ENCODE data around the gene C16orf92.
A peak's percentile ranks its signal among the peaks of the same experiment; 100 is the strongest.

C16orf92 gene

DNA sequence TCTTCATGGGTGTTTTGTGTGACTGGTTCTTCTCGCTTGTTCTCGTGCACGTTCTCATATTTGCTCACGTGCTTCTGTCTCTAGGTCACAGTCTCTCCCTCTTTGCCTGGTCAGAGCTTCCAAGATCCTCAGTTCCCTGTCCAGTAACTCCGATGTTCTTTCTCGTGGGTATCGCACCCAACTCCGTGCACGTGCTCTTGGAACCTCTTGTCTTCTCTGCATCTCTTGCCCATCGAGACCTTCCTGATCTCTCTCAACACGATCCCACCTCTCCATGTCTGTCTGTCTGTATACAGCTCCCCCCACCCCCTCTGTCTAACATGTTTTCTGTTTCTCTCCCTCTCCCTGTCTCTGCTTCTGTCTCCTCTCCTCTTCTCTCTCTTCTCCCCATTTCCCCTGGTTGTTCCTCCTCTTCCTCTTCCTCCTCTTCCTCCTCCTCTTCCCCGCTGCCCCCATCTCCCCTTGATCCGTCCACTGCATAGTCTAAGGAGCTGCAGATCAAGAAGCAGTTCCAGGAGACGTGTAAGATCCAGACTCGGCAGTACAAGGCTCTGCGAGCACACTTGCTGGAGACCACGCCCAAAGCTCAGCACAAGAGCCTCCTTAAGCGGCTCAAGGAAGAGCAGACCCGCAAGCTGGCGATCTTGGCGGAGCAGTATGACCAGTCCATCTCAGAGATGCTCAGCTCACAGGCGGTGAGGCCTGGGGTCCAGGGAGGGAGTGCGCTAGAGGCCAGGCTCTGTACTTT, 33.7 kb upstream of the C16orf92 start:
- no peak for DNase-seq

DNA sequence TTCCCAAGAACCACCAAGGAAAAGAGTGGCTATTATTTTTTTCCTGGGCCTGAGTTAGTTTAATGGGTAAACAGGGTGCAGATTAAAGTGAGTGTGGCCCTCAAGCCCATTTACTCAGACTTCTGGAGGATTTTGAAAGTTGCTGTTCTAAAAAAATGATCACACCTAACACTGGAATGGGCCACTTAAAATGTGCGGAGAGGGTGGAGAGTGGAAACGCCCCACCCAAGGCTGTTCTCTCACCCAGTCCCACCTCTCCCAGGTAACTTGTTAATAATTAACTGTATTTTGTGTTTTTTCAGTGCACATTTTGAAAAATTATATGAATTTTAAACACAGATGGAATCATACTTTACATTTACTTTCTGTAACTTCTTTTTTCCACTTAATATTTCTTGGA, 33.0 kb upstream of the C16orf92 start:
- no peak for DNase-seq

DNA sequence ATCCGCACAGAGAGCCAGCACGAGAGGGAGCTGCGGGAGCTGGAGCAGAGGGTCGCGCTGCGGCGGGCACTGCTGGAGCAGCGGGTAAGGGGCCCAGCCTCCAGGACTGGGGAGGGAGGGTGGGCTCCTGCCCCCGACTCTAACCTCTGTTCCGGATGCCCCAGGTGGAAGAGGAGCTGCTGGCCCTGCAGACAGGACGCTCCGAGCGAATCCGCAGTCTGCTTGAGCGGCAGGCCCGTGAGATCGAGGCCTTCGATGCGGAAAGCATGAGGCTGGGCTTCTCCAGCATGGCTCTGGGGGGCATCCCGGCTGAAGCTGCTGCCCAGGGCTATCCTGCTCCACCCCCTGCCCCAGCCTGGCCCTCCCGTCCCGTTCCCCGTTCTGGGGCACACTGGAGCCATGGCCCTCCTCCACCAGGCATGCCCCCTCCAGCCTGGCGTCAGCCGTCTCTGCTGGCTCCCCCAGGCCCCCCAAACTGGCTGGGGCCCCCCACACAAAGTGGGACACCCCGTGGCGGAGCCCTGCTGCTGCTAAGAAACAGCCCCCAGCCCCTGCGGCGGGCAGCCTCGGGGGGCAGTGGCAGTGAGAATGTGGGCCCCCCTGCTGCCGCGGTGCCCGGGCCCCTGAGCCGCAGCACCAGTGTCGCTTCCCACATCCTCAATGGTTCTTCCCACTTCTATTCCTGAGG, 32.0 kb upstream of the C16orf92 start:
- DNase-seq: no peak

DNA sequence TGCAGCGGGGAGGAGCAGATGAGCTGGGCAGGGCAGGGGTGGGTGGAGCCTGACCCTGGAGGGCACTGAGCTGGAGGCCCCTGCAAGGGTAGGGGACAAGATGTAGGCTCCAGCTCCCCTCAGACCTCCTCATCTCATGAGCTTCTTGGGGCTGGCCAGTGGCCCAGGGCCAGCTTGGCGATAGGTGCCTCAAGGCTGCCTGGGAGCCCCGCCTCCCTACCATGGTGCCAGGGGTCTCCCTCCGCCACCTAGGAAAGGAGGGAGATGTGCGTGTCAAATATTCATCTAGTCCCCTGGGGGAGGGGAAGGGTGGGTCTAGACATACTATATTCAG, 31.5 kb upstream of the C16orf92 start:
- no peak for DNase-seq

DNA sequence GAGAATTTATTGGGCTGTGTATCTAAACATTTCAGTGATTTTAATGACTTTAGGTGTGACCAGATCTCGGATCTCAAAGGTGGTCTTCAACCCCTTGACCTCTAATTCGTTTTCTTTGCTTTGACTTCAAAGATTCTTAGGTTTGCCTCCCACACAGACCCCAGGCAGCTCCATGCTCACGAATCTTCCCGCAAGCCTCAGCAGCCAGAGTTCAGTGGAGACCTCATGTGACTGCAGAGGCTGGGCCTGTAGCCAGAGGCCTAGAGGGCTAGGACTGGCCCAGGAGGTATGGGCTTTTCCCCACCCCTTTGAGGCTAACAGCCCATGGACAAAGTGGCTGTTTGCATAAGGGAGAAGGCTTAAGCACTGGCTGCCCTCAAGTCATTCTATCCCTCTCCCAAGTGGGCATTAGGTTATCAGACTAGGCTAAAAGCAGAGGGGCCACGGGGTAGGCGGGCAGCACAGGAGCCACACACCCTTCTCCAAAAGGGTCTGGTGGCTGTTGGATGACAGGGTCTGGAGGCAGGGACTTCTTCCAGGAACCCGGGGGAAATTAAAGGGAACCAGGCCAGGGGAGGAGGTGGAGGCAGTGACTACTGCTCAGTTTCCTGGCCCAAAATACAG, 30.5 kb upstream of the C16orf92 start:
- DNase-seq: no peak

DNA sequence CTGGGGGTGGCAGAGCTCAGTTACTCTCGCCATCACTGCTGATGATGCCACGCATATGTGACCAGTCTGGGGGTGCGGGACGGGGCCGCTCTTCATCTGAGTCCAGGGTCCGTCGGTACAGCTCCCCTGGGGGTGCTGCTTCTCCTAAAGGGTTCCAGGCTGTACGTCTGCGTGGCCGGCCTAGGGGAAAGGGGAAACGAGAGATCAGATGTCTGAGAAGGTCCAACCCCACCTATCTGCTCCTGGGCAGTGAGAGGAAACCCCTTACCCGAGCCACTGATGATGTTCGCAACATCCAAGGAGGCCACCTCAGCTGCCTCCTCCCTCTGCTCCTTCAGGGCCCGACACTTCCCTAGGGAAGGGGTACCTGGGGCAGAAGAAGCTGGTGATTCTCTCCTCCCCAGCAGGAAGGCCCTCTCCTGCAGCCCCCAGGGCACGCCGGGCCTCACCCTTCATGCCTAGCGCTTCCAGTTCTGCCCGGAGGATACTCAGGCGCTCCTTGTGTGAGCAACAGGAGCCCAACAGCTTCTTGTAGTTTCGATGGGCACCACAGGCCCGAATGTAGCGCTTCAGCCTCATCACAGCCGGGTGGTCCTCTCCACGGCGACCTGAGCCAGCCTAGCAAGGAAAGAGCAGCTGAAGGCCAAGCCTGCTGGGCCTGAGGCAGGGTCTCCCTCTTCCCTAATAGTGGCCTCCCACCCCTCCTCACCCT, 29.7 kb upstream of the C16orf92 start:
- DNase-seq: no peak

DNA sequence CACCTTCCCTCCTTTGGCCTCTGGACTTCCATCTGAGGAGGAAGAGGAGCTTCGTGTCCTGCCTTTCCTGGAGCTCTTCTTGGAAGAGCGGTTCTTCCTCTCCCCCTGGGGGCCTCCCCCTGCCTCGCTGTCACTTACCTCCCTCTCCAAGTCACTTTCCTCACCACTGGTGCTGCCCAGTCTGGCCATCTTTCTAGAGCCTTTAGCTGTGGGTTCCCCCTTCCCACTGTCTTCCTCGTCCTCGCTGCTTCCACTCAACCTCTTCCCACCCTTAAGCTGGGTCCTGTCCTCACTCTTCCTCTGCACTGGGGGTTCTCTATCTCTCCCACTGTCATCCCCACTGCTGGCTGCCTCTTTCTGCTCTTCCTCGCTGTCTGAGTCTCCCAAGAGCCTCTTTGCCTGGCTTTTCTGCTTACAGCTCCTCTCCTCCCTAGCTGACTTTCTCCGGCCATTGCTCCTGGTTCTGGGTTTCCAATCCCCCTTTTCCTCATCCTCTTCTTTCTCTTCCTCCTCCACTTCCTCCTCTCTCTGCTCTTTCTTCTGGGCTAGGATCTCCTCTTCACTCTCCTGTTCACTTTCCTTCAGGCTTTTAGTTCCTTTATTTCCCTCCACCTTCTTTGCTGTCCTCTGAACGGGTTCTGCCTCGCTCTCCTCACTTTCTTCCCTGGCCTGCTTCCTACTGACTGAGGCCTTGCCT, 28.9 kb upstream of the C16orf92 start:
- no peak for DNase-seq

DNA sequence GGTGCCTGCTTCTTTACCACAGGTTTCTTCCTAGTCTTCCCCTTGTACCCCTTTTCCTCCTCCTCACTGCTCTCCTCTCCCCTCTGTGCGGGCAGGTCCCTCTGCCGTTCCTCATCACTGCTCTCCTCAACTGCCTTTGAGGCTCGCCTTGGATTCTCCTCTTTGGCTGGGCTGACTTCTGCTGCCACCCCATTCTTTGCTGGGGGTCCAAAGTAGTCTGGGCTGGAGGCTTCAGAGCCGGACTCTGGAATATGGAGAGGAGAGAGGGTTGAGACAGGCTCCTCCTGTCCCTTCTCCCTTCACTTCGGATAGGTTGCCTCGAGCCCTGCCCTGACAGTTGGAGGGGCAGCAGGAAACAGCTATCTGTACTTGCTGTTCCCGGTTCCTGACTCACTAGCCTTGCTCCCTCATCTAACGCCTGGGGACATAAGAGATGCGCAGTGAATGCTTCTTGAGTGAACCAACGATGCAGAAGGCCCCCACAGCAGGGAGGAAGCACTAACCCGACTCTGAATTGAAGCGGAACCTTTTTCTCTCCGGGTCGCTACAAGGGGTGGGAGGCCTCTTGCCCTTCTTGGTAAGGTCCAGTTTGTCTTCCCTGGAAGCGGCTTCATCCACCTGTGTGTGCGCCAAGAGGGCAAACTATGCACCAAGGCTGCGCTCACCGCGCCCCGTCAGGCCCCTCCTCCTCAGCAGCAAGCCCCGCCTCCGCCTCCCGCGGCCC, 28.2 kb upstream of the C16orf92 start:
- peak; percentile 78 to 86 for DNase-seq

DNA sequence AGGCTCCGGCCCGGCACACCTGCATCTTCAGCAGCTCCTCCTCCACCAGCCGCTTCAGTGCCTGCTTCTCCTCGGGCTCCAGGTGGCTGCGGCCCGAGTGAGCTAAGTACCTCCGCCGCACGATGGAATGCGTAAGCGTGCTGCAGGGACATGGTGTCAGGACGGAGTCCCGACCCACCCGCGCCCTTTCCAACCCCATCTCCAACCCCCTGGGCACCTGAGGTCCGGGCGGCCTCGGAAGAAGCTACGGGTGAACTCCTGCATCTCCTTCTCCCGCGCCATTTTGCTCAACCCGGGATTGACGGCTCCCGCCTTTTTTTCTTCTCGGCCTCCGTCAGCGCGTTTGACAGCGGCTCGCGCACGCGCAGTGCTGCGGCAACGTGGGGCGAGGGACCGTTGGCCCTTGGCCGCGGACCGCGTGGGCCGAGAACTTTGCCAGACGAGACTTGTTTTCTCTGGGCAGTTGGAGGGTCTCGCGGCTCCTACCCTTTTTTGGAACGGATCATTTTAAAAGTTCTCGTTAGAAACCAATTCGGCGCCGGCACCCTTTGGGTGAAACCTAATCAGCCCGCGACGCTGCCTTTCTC, 27.6 kb upstream of the C16orf92 start, which contains the start of gene HIRIP3:
HIRIP3 (minus strand) TSS at position 294 of the 587 bp plus-strand sequence; CDS start at position 282, 12 bp downstream.
- DNase-seq: peak; percentile 87 to 90

DNA sequence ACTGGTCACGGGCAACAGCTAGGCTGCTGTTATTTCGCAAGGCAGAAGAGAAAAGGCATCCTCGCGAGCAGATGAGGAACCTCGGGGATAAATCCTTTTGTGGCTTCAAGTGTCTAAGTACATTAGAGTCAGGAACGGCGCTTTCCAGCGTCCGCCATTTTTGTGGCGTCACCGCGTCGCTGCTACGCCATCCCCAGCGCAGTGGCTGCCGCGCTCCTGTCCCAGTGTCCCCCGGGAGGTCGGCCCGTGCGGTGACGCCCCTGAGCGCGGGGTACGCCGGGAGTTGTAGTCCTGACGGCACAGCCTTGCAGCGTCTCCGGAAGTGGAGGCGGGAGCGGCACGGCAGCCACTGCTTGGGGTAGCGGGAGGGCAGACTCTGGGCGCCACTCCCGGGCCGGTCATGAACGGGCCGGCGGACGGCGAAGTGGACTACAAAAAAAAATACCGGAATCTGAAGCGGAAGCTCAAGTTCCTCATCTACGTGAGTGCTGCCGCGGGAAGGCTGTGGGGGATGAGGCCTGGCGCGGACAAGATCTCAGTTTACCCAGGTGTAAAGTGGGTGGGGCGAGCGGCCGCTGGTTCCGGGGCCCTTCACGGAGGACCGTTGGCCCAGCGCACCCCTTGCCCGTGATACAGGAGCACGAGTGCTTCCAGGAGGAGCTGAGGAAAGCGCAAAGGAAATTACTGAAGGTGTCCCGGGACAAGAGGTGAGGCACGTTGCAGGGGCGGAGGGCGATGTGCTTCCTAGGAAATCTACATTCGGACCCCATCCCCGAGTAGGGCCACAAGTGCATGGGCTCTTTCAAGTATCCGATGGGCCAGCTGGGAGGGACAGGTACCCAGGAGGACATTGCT, 26.9 kb upstream of the C16orf92 start, which contains the start of gene INO80E:
INO80E (plus strand) TSS at position 331 of the 855 bp plus-strand sequence; CDS start at position 401, 70 bp downstream.
- DNase-seq: peak; percentile 99

DNA sequence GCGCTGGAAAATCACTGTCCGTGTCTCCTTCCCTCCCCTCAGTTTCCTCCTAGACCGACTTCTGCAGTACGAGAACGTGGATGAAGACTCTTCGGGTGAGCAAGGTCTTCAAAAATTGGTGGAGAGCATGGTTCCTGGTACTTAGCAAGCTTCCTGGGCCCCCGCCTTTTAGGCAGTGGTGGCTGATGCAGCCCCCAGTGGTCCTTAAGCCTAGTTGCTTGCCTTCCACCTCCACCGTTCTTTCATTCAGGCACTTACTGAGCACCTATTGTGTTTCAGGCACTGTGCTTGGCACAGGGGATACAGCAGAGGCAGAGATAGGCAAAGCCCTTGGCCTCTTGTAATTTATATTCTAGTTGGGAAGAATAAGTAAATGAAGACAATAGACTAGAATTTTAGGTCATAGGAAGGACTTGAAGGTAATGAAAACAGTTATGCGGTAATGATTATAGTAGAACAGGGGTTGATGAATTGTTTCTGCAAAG, 26.2 kb upstream of the C16orf92 start:
- DNase-seq: no peak

DNA sequence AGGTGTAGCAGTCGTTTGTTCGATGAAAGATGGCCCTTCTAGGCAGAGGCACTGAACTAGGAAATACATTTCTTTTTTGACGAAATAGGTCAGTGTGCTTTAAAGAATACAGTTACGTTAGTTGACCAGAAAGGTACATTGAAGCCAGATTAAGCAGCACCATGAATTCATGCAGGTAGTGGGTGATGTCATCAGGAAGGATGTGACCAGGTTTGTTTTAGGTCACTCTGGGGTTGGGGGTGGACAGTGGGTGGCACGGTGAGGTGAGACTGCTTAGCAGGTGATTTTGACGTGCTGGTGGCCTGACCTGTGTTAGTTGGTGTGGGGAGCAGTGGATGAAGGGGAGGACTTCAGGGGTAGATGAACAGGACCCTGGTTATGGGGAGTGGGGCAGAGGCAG, 23.4 kb upstream of the C16orf92 start:
- no peak for DNase-seq

DNA sequence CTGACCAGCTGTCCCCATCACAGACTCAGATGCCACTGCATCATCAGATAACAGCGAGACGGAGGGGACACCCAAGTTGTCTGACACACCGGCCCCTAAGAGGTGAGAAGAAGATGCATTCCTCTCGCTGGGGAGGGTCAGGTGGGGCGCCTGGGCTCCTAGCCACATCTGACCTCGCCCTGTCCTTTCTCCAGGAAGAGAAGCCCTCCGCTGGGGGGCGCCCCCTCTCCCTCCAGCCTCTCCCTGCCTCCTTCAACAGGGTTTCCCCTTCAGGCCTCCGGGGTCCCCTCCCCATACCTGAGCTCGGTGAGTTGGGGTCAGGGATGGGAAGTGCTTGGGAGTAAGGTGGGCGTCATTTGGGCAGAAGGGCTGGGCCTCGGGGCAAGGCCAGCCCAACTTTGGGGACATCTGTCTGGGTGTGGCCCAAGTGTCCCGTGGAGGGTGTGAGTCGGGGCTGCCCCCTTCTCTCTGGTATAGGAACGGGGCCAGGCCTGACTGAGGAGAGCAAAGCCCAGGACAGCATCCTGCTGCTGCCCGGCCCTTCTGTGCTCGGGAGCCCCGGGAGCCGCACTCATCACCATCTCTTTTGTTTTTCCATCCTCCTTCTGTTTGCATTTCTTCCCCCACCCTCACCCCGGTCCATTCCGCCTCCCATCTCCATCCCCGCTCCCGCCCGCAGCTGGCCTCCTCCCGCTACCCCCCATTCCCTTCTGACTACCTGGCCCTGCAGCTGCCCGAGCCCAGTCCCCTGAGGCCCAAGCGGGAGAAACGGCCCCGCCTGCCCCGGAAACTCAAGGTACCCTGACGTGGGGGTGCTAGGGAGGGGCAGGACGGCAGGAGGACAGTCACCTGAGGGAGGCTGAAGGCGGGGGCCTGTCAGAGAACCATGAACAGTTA, 22.0 kb upstream of the C16orf92 start:
- DNase-seq: no peak

DNA sequence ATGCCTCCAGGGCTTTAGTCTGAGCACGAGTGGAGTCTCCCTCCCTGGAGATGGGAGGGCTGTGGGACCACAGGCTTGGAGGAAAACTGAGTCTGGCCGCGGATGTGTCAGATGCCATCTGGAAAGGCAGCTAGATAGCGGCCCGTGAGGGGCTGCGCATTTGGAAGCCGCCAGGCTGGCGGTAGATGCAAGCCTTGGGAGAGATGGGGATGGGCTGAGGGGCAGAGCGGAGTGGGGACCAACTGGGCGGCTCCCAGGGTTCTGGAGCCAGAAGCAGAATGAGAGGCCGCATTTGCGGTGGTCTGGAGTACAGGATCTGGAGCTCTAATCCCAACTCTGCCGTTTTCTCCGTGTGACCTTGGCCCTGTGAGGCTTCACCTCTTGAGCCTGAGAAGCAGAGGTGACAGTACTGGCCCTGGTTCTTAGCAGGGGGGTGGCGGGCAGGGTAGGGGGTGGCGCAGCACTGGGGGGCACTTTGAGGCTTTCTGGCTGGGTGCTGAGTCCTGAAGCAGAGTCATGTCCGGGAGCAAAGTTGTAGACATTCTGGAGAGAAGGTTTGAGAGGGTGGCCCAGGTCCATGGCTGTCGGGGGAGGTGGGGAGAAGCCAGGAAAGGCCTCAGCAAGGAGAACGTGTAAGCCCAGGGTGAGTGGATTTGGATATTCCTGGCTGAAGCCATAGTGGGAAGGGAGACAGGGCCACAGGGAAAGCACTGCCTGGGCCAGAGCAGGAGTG, 20.2 kb upstream of the C16orf92 start:
- no peak for DNase-seq

DNA sequence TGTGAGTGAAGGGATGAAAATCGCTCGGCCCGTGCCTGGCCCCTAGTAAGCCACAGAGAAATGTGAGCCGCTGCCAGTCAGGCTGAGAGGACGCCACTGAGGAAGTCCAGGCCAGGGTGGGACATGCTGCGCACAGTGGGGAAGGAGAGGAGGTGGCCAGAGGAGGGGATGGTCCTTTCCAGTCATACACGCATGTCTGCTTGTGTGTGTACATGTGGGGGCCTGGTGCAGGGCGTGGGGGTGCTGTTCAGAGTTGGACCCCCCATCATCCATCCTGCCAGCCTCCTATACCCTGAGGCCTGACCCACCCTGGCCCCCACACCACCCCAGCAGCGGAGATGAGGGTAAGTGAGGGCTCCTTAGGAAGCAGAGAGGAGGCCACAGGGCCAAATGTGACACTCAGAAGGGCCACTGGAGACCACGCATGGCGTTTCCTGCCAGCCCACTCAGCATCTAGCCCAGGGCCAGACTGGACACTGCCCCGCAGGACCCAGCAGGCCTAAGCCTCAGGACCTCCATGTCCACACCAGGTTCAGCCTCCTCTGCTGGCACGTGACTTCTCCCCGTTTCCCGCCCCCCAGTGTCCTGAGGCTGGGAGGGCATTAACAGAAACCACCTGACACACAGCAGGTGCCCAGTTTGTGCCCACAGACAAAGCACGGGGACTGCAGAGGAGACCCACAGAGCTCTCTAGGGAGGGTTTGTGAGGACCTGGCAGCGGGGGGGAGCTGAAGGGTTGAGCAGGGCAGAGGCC, 19.2 kb upstream of the C16orf92 start:
- DNase-seq: no peak

DNA sequence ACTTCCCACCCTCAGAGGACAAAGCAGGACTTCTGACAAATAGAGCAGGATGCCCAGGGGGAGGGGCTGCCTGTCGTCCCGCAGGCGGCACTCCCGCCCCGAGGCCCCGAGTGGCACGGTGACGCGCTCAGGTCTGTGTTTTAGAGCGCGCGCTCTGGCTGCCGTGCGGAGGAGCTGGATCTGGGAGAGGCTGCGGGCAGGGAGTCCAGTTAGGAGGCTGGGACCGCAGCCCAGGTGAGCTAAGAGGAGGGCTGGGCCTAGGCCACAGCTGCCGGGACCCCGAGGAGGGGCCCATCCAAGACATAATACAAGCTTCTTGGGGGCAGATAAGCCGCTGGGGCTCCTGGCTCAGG, 18.6 kb upstream of the C16orf92 start:
- no peak for DNase-seq

DNA sequence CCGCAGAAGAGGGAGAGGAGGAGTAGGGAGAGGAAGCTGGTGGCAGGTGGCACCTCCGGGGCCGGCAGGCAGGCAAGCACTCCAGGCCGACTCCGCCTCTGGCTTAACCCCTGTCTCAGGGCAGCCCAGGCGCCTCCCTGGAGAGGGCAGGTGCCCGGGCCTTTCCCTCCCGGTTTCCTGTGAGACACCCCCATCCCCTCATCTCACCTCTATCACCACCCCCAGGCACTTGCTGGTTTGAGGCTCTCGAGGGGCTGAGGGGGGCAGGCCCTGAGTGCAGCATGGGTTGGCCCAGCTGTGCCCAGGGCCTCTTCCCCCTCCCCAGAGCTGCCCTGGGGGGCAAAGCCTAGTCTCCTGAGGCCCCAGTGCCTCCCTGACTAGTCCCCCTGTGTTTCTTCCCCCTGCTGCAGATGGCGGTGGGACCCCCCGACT, 18.2 kb upstream of the C16orf92 start:
- no peak for DNase-seq
